Measurements from ENCODE around the gene NOL8. TPM values are rescaled to one million over a fixed set of nuclear protein-coding genes. Genes with fewer than 3 reads are reported as not detected.

NOL8 gene
- total RNA-seq = 10 to 100 TPM; 29.7 to 43.1 TPM
- 10 to 100 TPM; 14.4 to 22.4 TPM for polyA plus RNA-seq
- long read RNA-seq, donor 1, partial matches to known transcripts = 40 of 58 reads
- long read RNA-seq, donor 1, other reads (novel, unspliced or antisense) = 14 of 58 reads
- long read RNA-seq, donor 2, full-length matches to known transcripts = 3 of 21 reads
- long read RNA-seq, donor 2, partial matches to known transcripts = 10 of 21 reads
- long read RNA-seq, donor 2, other reads (novel, unspliced or antisense) = 8 of 21 reads

- WGBS, 2 donors = 0 to 1% methylated on average over 49 to 55 of the region's 55 CpGs
- no peaks in the 10 kb centered on the region for H3K36me3 ChIP-seq (ENCODE audit: control insufficient read depth in 1 of 2, insufficient read depth in 2 of 2, low read length in 1 of 2)
- peaks cover 0 to 4% of the 10 kb centered on the region in 2 donors for H3K4me1 ChIP-seq (ENCODE audit: control insufficient read depth in 1 of 2, insufficient read depth in 2 of 2, low read length in 2 of 2)
- H3K9me3 ChIP-seq (ENCODE audit: control insufficient read depth, low read length) = no peaks in the 10 kb centered on the region
- intact Hi-C loops (cut with DNase I) = loop anchor here in 1 of 2 donors (2.0 kb wide), 1 partner anchor 309 kb away; no protein-coding TSS in a partner anchor
- peak within 1 kb of the TSS; percentile 69 to 92 for H3K27ac ChIP-seq (ENCODE audit: low read depth in 1 of 2, low read length in 2 of 2)
- no peaks in the 10 kb centered on the region for H3K27me3 ChIP-seq (ENCODE audit: control insufficient read depth in 1 of 2, insufficient read depth in 2 of 2, low read length in 1 of 2)
- H3K4me3 ChIP-seq (ENCODE audit: low read length in 2 of 2) = peak within 1 kb of the TSS; percentile 62 to 88
- DNase-seq (peak; percentile 92), ATAC-seq (ENCODE audit: low FRiP score) (peak; percentile 98)
These were observed at the start of gene NOL8, which contains the start of gene CENPP for GRCh38 chr9:92325269-92325990. NOL8 (minus strand) TSS chr9:92325350; CDS start chr9:92324161, 1,189 bp downstream. CENPP (plus strand) TSS chr9:92325953.

- intact Hi-C loops (cut with DNase I) = no loop called here
- ATAC-seq (ENCODE audit: low FRiP score) (no peak), DNase-seq (no peak)
- Histone ChIP-seq H3K4me3 (ENCODE audit: low read length in 2 of 2) (no peak overlapping the region), H3K9me3 (ENCODE audit: control insufficient read depth, low read length) (no peaks in the 10 kb centered on the region), H3K27ac (ENCODE audit: low read depth in 1 of 2, low read length in 2 of 2) (no peak overlapping the region), H3K36me3 (ENCODE audit: control insufficient read depth in 1 of 2, insufficient read depth in 2 of 2, low read length in 1 of 2) (no peaks in the 10 kb centered on the region), H3K4me1 (ENCODE audit: control insufficient read depth in 1 of 2, insufficient read depth in 2 of 2, low read length in 2 of 2) (peaks cover 0 to 3% of the 10 kb centered on the region in 2 donors), H3K27me3 (ENCODE audit: control insufficient read depth in 1 of 2, insufficient read depth in 2 of 2, low read length in 1 of 2) (no peaks in the 10 kb centered on the region)
- 98% methylated on average over 2 of the region's 2 CpGs for WGBS, 2 donors
These were observed 48.0 kb upstream of the NOL8 start for GRCh38 chr9:92373167-92373566.

- no peaks in the 10 kb centered on the region for H3K27me3 ChIP-seq (ENCODE audit: control insufficient read depth in 1 of 2, insufficient read depth in 2 of 2, low read length in 1 of 2)
- H3K36me3 ChIP-seq (ENCODE audit: control insufficient read depth in 1 of 2, insufficient read depth in 2 of 2, low read length in 1 of 2) = no peaks in the 10 kb centered on the region
- no peak overlapping the region for H3K27ac ChIP-seq (ENCODE audit: low read depth in 1 of 2, low read length in 2 of 2)
- H3K4me1 ChIP-seq (ENCODE audit: control insufficient read depth in 1 of 2, insufficient read depth in 2 of 2, low read length in 2 of 2) = no peaks in the 10 kb centered on the region
- intact Hi-C loops (cut with DNase I) = no loop called here
- no peak overlapping the region for H3K4me3 ChIP-seq (ENCODE audit: low read length in 2 of 2)
- WGBS, 2 donors = 51 to 69% methylated on average over 2 of the region's 2 CpGs
- ATAC-seq (ENCODE audit: low FRiP score) (no peak), DNase-seq (no peak)
- no peaks in the 10 kb centered on the region for H3K9me3 ChIP-seq (ENCODE audit: control insufficient read depth, low read length)
These were observed 43.9 kb upstream of the NOL8 start for GRCh38 chr9:92369075-92369474.

- 52 to 54% methylated on average over 3 of the region's 3 CpGs for WGBS, 2 donors
- no peak overlapping the region for H3K4me3 ChIP-seq (ENCODE audit: low read length in 2 of 2)
- H3K9me3 ChIP-seq (ENCODE audit: control insufficient read depth, low read length) = no peaks in the 10 kb centered on the region
- no peaks in the 10 kb centered on the region for H3K27me3 ChIP-seq (ENCODE audit: control insufficient read depth in 1 of 2, insufficient read depth in 2 of 2, low read length in 1 of 2)
- DNase-seq (no peak), ATAC-seq (ENCODE audit: low FRiP score) (no peak)
- peaks cover 0 to 4% of the 10 kb centered on the region in 2 donors for H3K4me1 ChIP-seq (ENCODE audit: control insufficient read depth in 1 of 2, insufficient read depth in 2 of 2, low read length in 2 of 2)
- intact Hi-C loops (cut with DNase I) = no loop called here
- H3K36me3 ChIP-seq (ENCODE audit: control insufficient read depth in 1 of 2, insufficient read depth in 2 of 2, low read length in 1 of 2) = no peaks in the 10 kb centered on the region
- no peak overlapping the region for H3K27ac ChIP-seq (ENCODE audit: low read depth in 1 of 2, low read length in 2 of 2)
These were observed 34.9 kb upstream of the NOL8 start for GRCh38 chr9:92360083-92360482.

- intact Hi-C loops (cut with DNase I) = no loop called here
- H3K4me3 ChIP-seq (ENCODE audit: low read length in 2 of 2) = no peak overlapping the region
- H3K9me3 ChIP-seq (ENCODE audit: control insufficient read depth, low read length) = no peaks in the 10 kb centered on the region
- no peak for DNase-seq
- WGBS, 2 donors = 21 to 24% methylated on average over 2 of the region's 2 CpGs
- H3K4me1 ChIP-seq (ENCODE audit: control insufficient read depth in 1 of 2, insufficient read depth in 2 of 2, low read length in 2 of 2) = peaks cover 0 to 4% of the 10 kb centered on the region in 2 donors
- H3K27ac ChIP-seq (ENCODE audit: low read depth in 1 of 2, low read length in 2 of 2) = no peak overlapping the region
- H3K36me3 ChIP-seq (ENCODE audit: control insufficient read depth in 1 of 2, insufficient read depth in 2 of 2, low read length in 1 of 2) = no peaks in the 10 kb centered on the region
- ATAC-seq (ENCODE audit: low FRiP score) = no peak
- no peaks in the 10 kb centered on the region for H3K27me3 ChIP-seq (ENCODE audit: control insufficient read depth in 1 of 2, insufficient read depth in 2 of 2, low read length in 1 of 2)
These were observed 34.3 kb upstream of the NOL8 start for GRCh38 chr9:92359394-92359995.

- Histone ChIP-seq H3K36me3 (ENCODE audit: control insufficient read depth in 1 of 2, insufficient read depth in 2 of 2, low read length in 1 of 2) (no peaks in the 10 kb centered on the region), H3K9me3 (ENCODE audit: control insufficient read depth, low read length) (no peaks in the 10 kb centered on the region), H3K27ac (ENCODE audit: low read depth in 1 of 2, low read length in 2 of 2) (no peak overlapping the region), H3K4me3 (ENCODE audit: low read length in 2 of 2) (no peak overlapping the region), H3K27me3 (ENCODE audit: control insufficient read depth in 1 of 2, insufficient read depth in 2 of 2, low read length in 1 of 2) (no peaks in the 10 kb centered on the region), H3K4me1 (ENCODE audit: control insufficient read depth in 1 of 2, insufficient read depth in 2 of 2, low read length in 2 of 2) (no peaks in the 10 kb centered on the region)
- DNase-seq (no peak), ATAC-seq (ENCODE audit: low FRiP score) (no peak)
- intact Hi-C loops (cut with DNase I) = loop anchor here in 1 of 2 donors (5.0 kb wide), 1 partner anchor 34 kb away; no protein-coding TSS in a partner anchor
- 81 to 82% methylated on average over 6 of the region's 6 CpGs for WGBS, 2 donors
These were observed 27.9 kb upstream of the NOL8 start for GRCh38 chr9:92353051-92353450.

- no peak for ATAC-seq (ENCODE audit: low FRiP score)
- no peak for DNase-seq
- H3K36me3 ChIP-seq (ENCODE audit: control insufficient read depth in 1 of 2, insufficient read depth in 2 of 2, low read length in 1 of 2) = no peaks in the 10 kb centered on the region
- no peaks in the 10 kb centered on the region for H3K27me3 ChIP-seq (ENCODE audit: control insufficient read depth in 1 of 2, insufficient read depth in 2 of 2, low read length in 1 of 2)
- H3K4me3 ChIP-seq (ENCODE audit: low read length in 2 of 2) = no peak overlapping the region
- no peaks in the 10 kb centered on the region for H3K9me3 ChIP-seq (ENCODE audit: control insufficient read depth, low read length)
- intact Hi-C loops (cut with DNase I) = loop anchor here in 1 of 2 donors (5.0 kb wide), 1 partner anchor 37 kb away; no protein-coding TSS in a partner anchor
- H3K4me1 ChIP-seq (ENCODE audit: control insufficient read depth in 1 of 2, insufficient read depth in 2 of 2, low read length in 2 of 2) = peaks cover 0 to 2% of the 10 kb centered on the region in 2 donors
- H3K27ac ChIP-seq (ENCODE audit: low read depth in 1 of 2, low read length in 2 of 2) = peak overlapping the region; percentile 51 to 54
These were observed 25.6 kb upstream of the NOL8 start for GRCh38 chr9:92350740-92351133.

GRCh38 chr9:92349771-92350739 is 24.9 kb upstream of the NOL8 start:
- ATAC-seq (ENCODE audit: low FRiP score) (peak; percentile 82), DNase-seq (no peak)
- Histone ChIP-seq H3K36me3 (ENCODE audit: control insufficient read depth in 1 of 2, insufficient read depth in 2 of 2, low read length in 1 of 2) (no peaks in the 10 kb centered on the region), H3K4me3 (ENCODE audit: low read length in 2 of 2) (peak overlapping the region in 1 of 2 donors; percentile 34), H3K27me3 (ENCODE audit: control insufficient read depth in 1 of 2, insufficient read depth in 2 of 2, low read length in 1 of 2) (no peaks in the 10 kb centered on the region), H3K9me3 (ENCODE audit: control insufficient read depth, low read length) (no peaks in the 10 kb centered on the region), H3K4me1 (ENCODE audit: control insufficient read depth in 1 of 2, insufficient read depth in 2 of 2, low read length in 2 of 2) (peaks cover 0 to 2% of the 10 kb centered on the region in 2 donors), H3K27ac (ENCODE audit: low read depth in 1 of 2, low read length in 2 of 2) (peak overlapping the region in 1 of 2 donors; percentile 51)
- intact Hi-C loops (cut with DNase I) = loop anchor here (5.0 to 10.0 kb wide), 3 partner anchors 32 to 85 kb away; no protein-coding TSS in a partner anchor
- 3 to 7% methylated on average over 7 of the region's 7 CpGs for WGBS, 2 donors
